Right atrium auricular region (tissue), 2 donors: ENCODE results near the gene KRTAP10-4. TPM values are rescaled to one million over a fixed set of nuclear protein-coding genes. Genes with fewer than 3 reads are reported as not detected.

Experiments
- DNase-seq: peaks from one replicate; pipeline ENCODE4 v3.0.0-alpha.2; 2019; ENCODE audit warnings: low spot score
- H3K27ac ChIP-seq, 2 donors: fragments of 200-600 bp; sonication (generic); 1 replicate in 1 of 2; 2 replicates in 1 of 2; pipeline ENCODE4 v1.5.1; 2016 to 2019
- H3K27me3 ChIP-seq, 2 donors: fragments of 200-600 bp; sonication (generic); one replicate each; pipeline versions ENCODE4 v1.5.1 to v1.6.0; 2017 to 2019
- H3K36me3 ChIP-seq: fragments of 200-600 bp; sonication (generic); one replicate; pipeline ENCODE4 v1.5.1; 2016
- H3K4me1 ChIP-seq, 2 donors: fragments of 200-600 bp; sonication (generic); one replicate each; pipeline versions ENCODE4 v1.5.1 to v1.6.0; 2017 to 2019
- H3K4me3 ChIP-seq, 2 donors: fragments of 200-600 bp; sonication (generic); 1 replicate in 1 of 2; 2 replicates in 1 of 2; pipeline ENCODE4 v1.5.1; 2017 to 2019; ENCODE audit warnings: mild to moderate bottlenecking in 1 of 2, moderate library complexity in 1 of 2
- H3K9me3 ChIP-seq, 2 donors: fragments of 200-600 bp; sonication (generic); one replicate each; pipeline ENCODE4 v1.5.1; 2019
- CTCF ChIP-seq, 2 donors: fragments of 200-600 bp; sonication (generic); IDR thresholded peaks; one replicate each; pipeline ENCODE4 v1.5.1; 2019; ENCODE audit warnings: antibody characterized with exemption in 2 of 2
- total RNA-seq, 2 donors: library from RNA; depleted of rRNA; stranded (reverse); fragments of >200 nt; gene quantifications; one replicate each; pipeline ENCODE4 v1.1.0, GENCODE V29; 2016

Gene KRTAP10-4
- total RNA-seq, 2 donors from 2014 or later: not detected

GRCh38 chr21:44619886-44620285 is 46.4 kb downstream of the KRTAP10-4 start:
- peaks cover 0 to 20% of the 10 kb centered on the region in 2 donors for H3K9me3 ChIP-seq
- no peak for DNase-seq
- no peaks in the 10 kb centered on the region for H3K27me3 ChIP-seq
- TF ChIP-seq CTCF (IDR thresholded peaks at IDR 0.05): no peak
- H3K27ac ChIP-seq: no peak overlapping the region
- no peaks in the 10 kb centered on the region for H3K36me3 ChIP-seq
- no peak overlapping the region for H3K4me3 ChIP-seq
- no peaks in the 10 kb centered on the region for H3K4me1 ChIP-seq

GRCh38 chr21:44623575-44623974 is 50.0 kb downstream of the KRTAP10-4 start:
- no peak for DNase-seq
- peaks cover 0 to 20% of the 10 kb centered on the region in 2 donors for H3K9me3 ChIP-seq
- H3K36me3 ChIP-seq: no peaks in the 10 kb centered on the region
- TF ChIP-seq CTCF (IDR thresholded peaks at IDR 0.05): no peak
- H3K27ac ChIP-seq: no peak overlapping the region
- no peaks in the 10 kb centered on the region for H3K4me1 ChIP-seq
- no peak overlapping the region for H3K4me3 ChIP-seq
- no peaks in the 10 kb centered on the region for H3K27me3 ChIP-seq

Other genes with a start within 250 kb of the KRTAP10-4 start
- gene CFAP410, start 234.3 kb upstream of the KRTAP10-4 start, total RNA-seq: 10 to 100 TPM; 21.4 to 23.2 TPM
- under 1 TPM; 0.75 to 0.89 TPM for gene TRPM2, start 220.1 kb upstream of the KRTAP10-4 start, total RNA-seq
- 1 to 10 TPM; 1.1 to 1.7 TPM for gene LRRC3, start 118.2 kb upstream of the KRTAP10-4 start, total RNA-seq
- not detected for gene KRTAP10-1, start 33.5 kb upstream of the KRTAP10-4 start, total RNA-seq
- gene KRTAP10-2, start 22.2 kb upstream of the KRTAP10-4 start, total RNA-seq: not detected
- gene KRTAP10-3, start 14.9 kb upstream of the KRTAP10-4 start, total RNA-seq: not detected
- not detected for gene KRTAP10-5, start 6.9 kb downstream of the KRTAP10-4 start, total RNA-seq
- gene KRTAP10-6, start 18.8 kb downstream of the KRTAP10-4 start, total RNA-seq: not detected
- gene KRTAP10-7, start 26.9 kb downstream of the KRTAP10-4 start, total RNA-seq: not detected
- not detected for gene KRTAP10-8, start 38.4 kb downstream of the KRTAP10-4 start, total RNA-seq
- not detected for gene KRTAP10-9, start 53.4 kb downstream of the KRTAP10-4 start, total RNA-seq
- not detected for gene KRTAP10-10, start 63.6 kb downstream of the KRTAP10-4 start, total RNA-seq
- not detected for gene KRTAP10-11, start 72.7 kb downstream of the KRTAP10-4 start, total RNA-seq
- not detected for gene KRTAP12-4, start 80.9 kb downstream of the KRTAP10-4 start, total RNA-seq
- not detected for gene KRTAP12-3, start 84.2 kb downstream of the KRTAP10-4 start, total RNA-seq
- gene KRTAP12-2, start 93.2 kb downstream of the KRTAP10-4 start, total RNA-seq: not detected
- not detected for gene KRTAP12-1, start 108.4 kb downstream of the KRTAP10-4 start, total RNA-seq
- not detected for gene KRTAP10-12, start 123.4 kb downstream of the KRTAP10-4 start, total RNA-seq
- gene TSPEAR, start 137.8 kb downstream of the KRTAP10-4 start, total RNA-seq: not detected
- gene UBE2G2, start 228.1 kb downstream of the KRTAP10-4 start, total RNA-seq: 10 to 100 TPM; 47.5 to 52.5 TPM
- gene SUMO3, start 244.3 kb downstream of the KRTAP10-4 start, total RNA-seq: 10 to 100 TPM; 59.7 to 74.1 TPM